Aorta (tissue), 5 donors: Measurements from ENCODE around the gene FHIP1B. TPM values are rescaled to one million over a fixed set of nuclear protein-coding genes. Genes with fewer than 3 reads are reported as not detected.

Source experiments
- ATAC-seq: fragments of 200-7000 bp; cut with Tn5 transposase; one replicate; pipeline ENCODE4 v1.9.1; 2022; ENCODE audit warnings: moderate library complexity; ENCODE audit not compliant: low FRiP score
- DNase-seq, 2 donors: peaks; one replicate each; pipeline ENCODE4 v3.0.0-alpha.2; 2020
- H3K27ac ChIP-seq, 2 donors: one replicate each; pipeline ENCODE4 v1.5.1; 2013; ENCODE audit warnings: low read length in 2 of 2, mild to moderate bottlenecking in 2 of 2, moderate library complexity in 2 of 2, control low read depth in 1 of 2, inconsistent platforms in 1 of 2, low read depth in 1 of 2
- H3K27me3 ChIP-seq, 2 donors: one replicate each; pipeline ENCODE4 v1.6.1; 2013; ENCODE audit warnings: control low read depth in 1 of 2, low read length in 1 of 2, mild to moderate bottlenecking in 1 of 2, moderate library complexity in 1 of 2; ENCODE audit not compliant: insufficient read depth in 2 of 2, control insufficient read depth in 1 of 2
- H3K36me3 ChIP-seq, 2 donors: one replicate each; pipeline ENCODE4 v1.6.1; 2013; ENCODE audit warnings: control low read depth in 1 of 2, low read length in 1 of 2, mild to moderate bottlenecking in 1 of 2; ENCODE audit not compliant: insufficient read depth in 2 of 2, control insufficient read depth in 1 of 2
- H3K4me1 ChIP-seq, 2 donors: one replicate each; pipeline ENCODE4 v1.6.1; 2013; ENCODE audit warnings: low read length in 2 of 2, control low read depth in 1 of 2, mild to moderate bottlenecking in 1 of 2, moderate library complexity in 1 of 2; ENCODE audit not compliant: insufficient read depth in 2 of 2, control insufficient read depth in 1 of 2
- H3K4me3 ChIP-seq, 2 donors: one replicate each; pipeline ENCODE4 v1.5.1; 2013; ENCODE audit warnings: low read length in 2 of 2, control low read depth in 1 of 2, mild to moderate bottlenecking in 1 of 2
- H3K9me3 ChIP-seq: one replicate; pipeline ENCODE4 v1.6.1; 2013; ENCODE audit warnings: mild to moderate bottlenecking, low read length; ENCODE audit not compliant: control insufficient read depth
- WGBS, 2 donors: extraction: QIAGEN DNeasy Blood & Tissue Kit; methylation state at CpG; one replicate each; pipeline ENCODE4 v1.1.7; 2013; 5-methylcytosine and 5-hydroxymethylcytosine counted together
- intact Hi-C, 2 donors: fragments of 100-400 bp; cut with DNase I; formaldehyde crosslinking; loops; one replicate each; pipeline versions ENCODE4 v1.14.2 to v1.15.0; 2022
- polyA plus RNA-seq, 2 donors: library from polyadenylated mRNA; stranded (reverse); fragments of 200-250 nt; gene quantifications; one replicate each; pipeline ENCODE4 v1.2.3, GENCODE V29; 2013
- total RNA-seq, 2 donors: library from RNA; stranded (reverse); fragmentation: NEBNext Ultra II Directional; extraction: Animal tissue kit (Norgen Biotek cat#: 25700); gene quantifications; one replicate each; pipeline ENCODE4 v1.2.1, GENCODE V29; 2021
- donor health status: healthy with polysubstance abuse.
- donor health status: Bipolar disorder and iron deficiency.
- donor health status: DM: no; HTN: no; CAD: no.
- donor health status: DM: no; HTN: no; CAD: no.
- donor health status: DM: yes; HTN: yes; CAD: no.

The FHIP1B gene
- total and polyA plus RNA-seq, 4 donors, result 9.0 to 82.1 (median 32.9) TPM

GRCh38 chr11:6217722-6218121 is 16.7 kb downstream of the FHIP1B start:
- Histone ChIP-seq H3K4me3 (no peak overlapping the region), H3K4me1 (no peaks in the 10 kb centered on the region), H3K9me3 (no peaks in the 10 kb centered on the region), H3K36me3 (peaks cover under 1 to 20% of the 10 kb centered on the region in 2 donors), H3K27me3 (no peaks in the 10 kb centered on the region), H3K27ac (no peak overlapping the region)
- DNase-seq, result no peak
- intact Hi-C loops, result no loop called here
- ATAC-seq, result no peak
- 89 to 90% methylated on average over 19 of the region's 19 CpGs for WGBS, 2 donors

GRCh38 chr11:6216501-6216900 is 17.9 kb downstream of the FHIP1B start:
- no peak overlapping the region for H3K27ac ChIP-seq
- intact Hi-C loops, result no loop called here
- H3K27me3 ChIP-seq, result no peaks in the 10 kb centered on the region
- DNase-seq (no peak), ATAC-seq (no peak)
- H3K9me3 ChIP-seq, result no peaks in the 10 kb centered on the region
- no peak overlapping the region for H3K4me3 ChIP-seq
- no peaks in the 10 kb centered on the region for H3K4me1 ChIP-seq
- H3K36me3 ChIP-seq, result peaks cover 2 to 18% of the 10 kb centered on the region in 2 donors
- 84 to 85% methylated on average over 4 of the region's 4 CpGs for WGBS, 2 donors

- Histone ChIP-seq H3K4me3 (no peak overlapping the region), H3K36me3 (peaks cover 2 to 20% of the 10 kb centered on the region in 2 donors), H3K27me3 (no peaks in the 10 kb centered on the region), H3K4me1 (no peaks in the 10 kb centered on the region), H3K27ac (no peak overlapping the region), H3K9me3 (no peaks in the 10 kb centered on the region)
- intact Hi-C loops, result no loop called here
- WGBS, 2 donors, result 94% methylated on average over 10 of the region's 10 CpGs
- no peak for DNase-seq
- ATAC-seq, result no peak
Observed at GRCh38 chr11:6214530-6214929, 19.9 kb downstream of the FHIP1B start.

DNA sequence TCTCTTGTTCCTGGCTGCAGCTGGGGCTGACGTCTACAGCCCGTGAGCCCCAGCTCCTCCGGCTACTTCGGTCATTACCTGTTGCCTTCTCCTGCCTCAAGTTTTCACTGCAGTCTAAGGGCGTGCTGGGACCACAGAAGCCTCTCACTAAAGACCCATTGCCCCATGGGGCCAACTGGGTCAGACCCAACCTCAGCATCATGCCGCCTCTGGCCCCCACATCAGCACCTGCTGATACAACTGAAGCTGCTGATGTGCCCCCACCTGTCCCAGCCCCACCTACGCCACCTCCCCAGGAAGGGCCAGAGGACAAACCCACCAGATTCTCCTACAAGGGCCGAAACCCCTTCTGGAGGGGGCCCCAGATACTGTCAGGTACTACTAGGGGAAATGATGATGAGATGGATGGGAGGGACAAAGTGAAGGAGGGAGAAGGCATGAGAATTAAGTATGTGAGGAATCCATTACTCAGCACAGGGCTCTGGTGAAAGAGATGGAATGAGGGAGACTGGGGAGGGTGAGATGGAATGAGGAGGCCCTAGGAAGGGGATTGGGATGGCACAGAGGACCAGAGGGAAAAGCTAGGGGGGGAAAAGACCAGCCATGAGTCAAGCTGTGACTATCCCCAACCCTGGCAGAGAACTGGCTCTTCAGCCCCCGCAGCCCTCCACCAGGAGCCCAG is 24.0 kb downstream of the FHIP1B start:
- Histone ChIP-seq H3K4me1 (no peaks in the 10 kb centered on the region), H3K4me3 (no peak overlapping the region), H3K27ac (no peak overlapping the region), H3K27me3 (no peaks in the 10 kb centered on the region), H3K9me3 (no peaks in the 10 kb centered on the region), H3K36me3 (peaks cover 2 to 8% of the 10 kb centered on the region in 2 donors)
- DNase-seq, result no peak
- 95 to 96% methylated on average over 9 of the region's 9 CpGs for WGBS, 2 donors
- no peak for ATAC-seq
- intact Hi-C loops, result no loop called here

DNA sequence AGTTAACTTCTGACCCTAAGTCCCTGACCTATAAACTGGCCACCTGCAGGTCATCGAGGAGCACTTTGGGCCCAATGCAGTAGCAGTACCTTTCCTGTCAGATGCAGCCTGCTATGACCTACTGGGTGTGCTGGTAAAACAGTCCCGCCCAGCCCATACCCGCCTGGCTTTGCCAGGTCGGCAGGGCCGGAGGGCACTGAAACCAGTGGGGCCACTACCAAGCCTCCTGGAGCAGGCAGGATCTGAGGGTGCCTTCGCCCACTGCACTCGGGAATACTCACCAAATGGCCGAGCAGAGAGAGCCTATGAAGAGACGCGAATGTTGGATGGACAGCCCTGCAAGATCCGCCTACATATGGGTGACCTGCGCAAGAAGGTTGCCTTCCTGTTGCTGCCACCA is 24.6 kb downstream of the FHIP1B start:
- Histone ChIP-seq H3K4me3 (no peak overlapping the region), H3K27ac (no peak overlapping the region), H3K27me3 (no peaks in the 10 kb centered on the region), H3K9me3 (no peaks in the 10 kb centered on the region), H3K36me3 (peaks cover 3 to 8% of the 10 kb centered on the region in 2 donors), H3K4me1 (no peaks in the 10 kb centered on the region)
- DNase-seq (no peak), ATAC-seq (no peak)
- 95% methylated on average over 12 of the region's 12 CpGs for whole genome bisulfite sequencing, 2 donors
- intact Hi-C loops, result no loop called here

DNA sequence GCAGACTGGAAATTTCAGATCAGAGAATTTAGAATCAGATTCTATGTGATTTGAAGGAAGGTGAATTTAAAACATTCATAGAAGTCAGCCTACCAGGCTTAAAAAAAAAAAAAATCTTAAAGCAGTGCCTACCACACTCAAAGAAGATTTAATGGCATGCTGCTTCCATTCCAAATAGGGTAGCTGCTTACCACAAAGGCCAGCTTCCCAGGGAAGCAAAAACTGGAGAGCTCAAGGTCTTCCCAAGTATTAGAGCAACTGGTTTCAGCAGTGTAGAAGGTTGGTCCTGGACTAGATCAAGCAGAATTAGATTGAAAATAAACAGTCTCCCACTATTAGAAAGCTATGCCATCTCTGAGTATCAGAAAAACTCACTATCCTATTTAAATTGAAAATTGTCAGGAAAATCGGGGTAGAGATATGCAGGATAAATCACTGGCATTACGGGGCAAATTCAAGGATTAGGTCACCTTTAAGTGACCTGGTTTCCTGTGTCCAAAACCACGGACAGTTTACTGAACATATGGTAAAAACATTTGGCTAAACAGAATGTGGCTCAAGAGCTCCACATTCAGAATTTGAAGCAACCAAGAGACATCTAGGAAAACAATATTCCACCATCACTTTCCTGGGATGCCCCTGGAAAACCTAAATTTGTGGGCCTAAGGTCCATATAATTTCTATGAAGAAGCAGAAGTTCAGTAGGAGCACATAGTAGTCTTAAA is 27.8 kb downstream of the FHIP1B start:
- Histone ChIP-seq H3K4me1 (no peaks in the 10 kb centered on the region), H3K9me3 (no peaks in the 10 kb centered on the region), H3K27me3 (no peaks in the 10 kb centered on the region), H3K27ac (no peak overlapping the region), H3K36me3 (peaks cover 3 to 4% of the 10 kb centered on the region in 2 donors), H3K4me3 (no peak overlapping the region)
- WGBS, 2 donors, result 78 to 79% methylated on average over 3 of the region's 3 CpGs
- intact Hi-C loops, result no loop called here
- DNase-seq, result no peak
- no peak for ATAC-seq

DNA sequence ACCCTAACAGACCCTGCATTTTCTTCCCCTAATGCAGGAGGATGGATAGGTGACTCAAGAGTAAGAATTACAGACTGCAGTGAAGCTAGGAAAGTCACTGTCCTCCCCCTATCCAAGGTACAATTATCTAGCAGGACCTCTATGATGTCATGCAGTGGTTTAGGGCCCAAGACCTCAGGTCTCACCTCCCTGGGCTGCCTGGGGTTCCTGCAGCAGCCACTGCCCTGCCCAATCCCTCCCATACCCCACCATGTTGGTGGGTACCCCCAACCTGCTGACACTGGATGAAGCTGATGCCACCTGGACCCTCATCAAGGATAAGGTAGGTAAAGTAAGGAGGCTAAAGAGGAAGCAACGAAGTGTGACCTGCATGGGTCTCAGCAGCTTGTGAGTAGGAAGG is 29.1 kb downstream of the FHIP1B start, which contains the start of gene C11orf42:
C11orf42 (plus strand) TSS at position 192 of the 400 bp plus-strand sequence; CDS start at position 251, 59 bp downstream.
- H3K36me3 ChIP-seq, result peaks cover 3 to 4% of the 10 kb centered on the region in 2 donors
- DNase-seq, result no peak

DNA sequence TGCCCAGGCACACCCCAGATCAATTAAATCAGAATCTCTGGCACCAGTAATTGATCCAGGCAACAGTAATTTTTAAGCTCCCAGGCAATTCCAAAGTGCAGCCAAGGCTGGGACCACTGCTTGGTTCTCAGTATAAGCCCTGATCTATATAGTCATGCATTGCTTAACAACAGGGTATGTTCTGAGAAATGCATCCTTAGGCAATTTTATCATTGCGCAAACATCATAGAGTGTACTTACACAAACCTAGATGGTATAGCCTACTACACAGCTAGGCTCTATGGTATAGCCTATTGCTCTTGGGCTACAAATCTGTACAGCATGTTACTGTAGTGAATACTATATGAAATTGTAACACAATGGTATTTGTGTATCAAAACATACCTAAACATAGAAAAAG is 29.7 kb downstream of the FHIP1B start:
- intact Hi-C loops, result no loop called here
- no peak for DNase-seq
- WGBS, 2 donors, result 97 to 98% methylated on average over 1 of the region's 1 CpG

More for the DNA sequence above, 29.1 kb downstream of the FHIP1B start, which contains the start of gene C11orf42:
- intact Hi-C loops, result no loop called here
- Histone ChIP-seq H3K9me3 (no peaks in the 10 kb centered on the region), H3K27me3 (no peaks in the 10 kb centered on the region), H3K27ac (no peak within 1 kb of the TSS), H3K4me3 (no peak within 1 kb of the TSS), H3K4me1 (no peaks in the 10 kb centered on the region)
- 90 to 95% methylated on average over 1 of the region's 1 CpG for WGBS, 2 donors
- no peak for ATAC-seq

DNA sequence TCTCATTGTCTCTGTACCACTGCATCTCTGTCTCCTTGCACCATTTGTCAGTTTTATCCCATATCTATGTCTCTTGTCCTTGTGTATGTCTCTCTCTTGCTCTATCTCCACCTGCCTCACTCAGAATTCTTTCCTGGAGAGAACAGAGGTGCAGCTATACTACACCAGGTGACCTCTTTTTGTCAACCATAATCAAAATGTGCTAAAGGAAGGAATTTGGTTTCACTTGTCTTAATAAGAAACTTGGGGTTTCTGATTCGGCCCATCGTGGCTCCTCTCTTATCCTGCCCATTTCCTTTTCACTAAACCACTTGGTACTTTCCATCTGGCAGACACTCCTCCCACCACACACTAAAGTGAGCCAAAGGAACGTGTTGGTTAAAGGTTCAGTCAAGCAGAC is 31.1 kb downstream of the FHIP1B start:
- no peaks in the 10 kb centered on the region for H3K9me3 ChIP-seq
- no peaks in the 10 kb centered on the region for H3K27me3 ChIP-seq
- H3K4me3 ChIP-seq, result no peak overlapping the region
- no peaks in the 10 kb centered on the region for H3K4me1 ChIP-seq
- ATAC-seq (no peak), DNase-seq (no peak)
- intact Hi-C loops, result no loop called here
- H3K36me3 ChIP-seq, result peaks cover 0 to 4% of the 10 kb centered on the region in 2 donors
- 74 to 77% methylated on average over 3 of the region's 3 CpGs for WGBS, 2 donors
- H3K27ac ChIP-seq, result no peak overlapping the region

More for the DNA sequence above, 29.7 kb downstream of the FHIP1B start:
- H3K9me3 ChIP-seq, result no peaks in the 10 kb centered on the region
- no peak for ATAC-seq
- H3K36me3 ChIP-seq, result peaks cover 0 to 4% of the 10 kb centered on the region in 2 donors
- no peaks in the 10 kb centered on the region for H3K4me1 ChIP-seq
- no peaks in the 10 kb centered on the region for H3K27me3 ChIP-seq
- H3K4me3 ChIP-seq, result no peak overlapping the region
- no peak overlapping the region for H3K27ac ChIP-seq
